Measurements from ENCODE around the gene ACVR1B.

Gene ACVR1B

GRCh38 chr12:51992246-51992645 lies 40.7 kb downstream of the ACVR1B start:
- no peak for TF ChIP-seq CTCF (IDR thresholded peaks at IDR 0.05)

GRCh38 chr12:51994539-51994820 lies 43.0 kb downstream of the ACVR1B start:
- no peak for TF ChIP-seq CTCF (IDR thresholded peaks at IDR 0.05)

- no peak for TF ChIP-seq CTCF (IDR thresholded peaks at IDR 0.05)
These were observed 43.5 kb downstream of the ACVR1B start for GRCh38 chr12:51994959-51995358.

- TF ChIP-seq CTCF (IDR thresholded peaks at IDR 0.05): no peak
These were observed 45.6 kb downstream of the ACVR1B start for GRCh38 chr12:51997136-51997535.

- no peak for TF ChIP-seq CTCF (IDR thresholded peaks at IDR 0.05)
These were observed 51.6 kb downstream of the ACVR1B start for GRCh38 chr12:52003016-52003550.

- TF ChIP-seq CTCF (IDR thresholded peaks at IDR 0.05): no peak
These were observed 52.1 kb downstream of the ACVR1B start for GRCh38 chr12:52003591-52003990.

GRCh38 chr12:52004042-52004648 lies 52.6 kb downstream of the ACVR1B start:
- peak; percentile 65 for TF ChIP-seq CTCF (IDR thresholded peaks at IDR 0.05)

Data from LNCAP (cell line).